ENCODE measurements around the gene CAPS.

DNA sequence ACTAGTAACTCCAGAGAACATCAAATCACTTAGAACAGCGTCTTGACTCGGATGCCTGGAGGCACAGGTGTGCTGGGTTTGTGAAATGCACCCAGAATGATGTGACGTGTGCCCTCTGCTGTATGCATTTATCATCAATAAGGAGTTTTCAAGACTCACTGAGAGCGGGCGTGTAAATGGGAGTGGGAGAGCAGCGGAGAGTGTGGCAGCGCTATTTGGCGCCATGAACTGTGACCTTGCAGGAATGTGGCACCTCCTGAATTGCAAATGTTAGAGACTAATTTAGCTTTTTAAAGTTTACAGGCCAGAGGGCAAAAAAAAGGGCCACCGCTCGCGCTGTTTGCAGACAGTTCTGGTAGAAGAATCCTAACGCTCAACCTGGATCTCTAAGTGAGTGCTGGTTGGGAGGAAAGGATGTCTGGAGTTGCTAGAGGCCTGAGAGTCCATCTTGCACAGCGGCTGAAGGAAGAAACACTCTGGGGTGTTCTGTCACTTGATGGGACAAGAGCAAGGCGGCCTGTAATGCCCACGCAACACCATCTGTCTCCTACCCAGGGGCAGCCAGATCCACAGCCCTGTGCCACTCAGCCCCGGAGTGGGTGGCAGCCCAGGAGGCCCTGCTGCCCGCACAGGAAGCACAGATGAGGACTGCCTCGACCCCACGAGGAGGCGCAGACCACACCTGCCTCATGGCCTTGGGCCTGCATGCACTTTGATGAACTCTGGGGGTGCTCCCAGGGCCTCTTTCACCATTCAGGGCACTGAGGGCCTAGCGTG is 44.2 kb downstream of the CAPS start:
- TF ChIP-seq, protein P1, sequence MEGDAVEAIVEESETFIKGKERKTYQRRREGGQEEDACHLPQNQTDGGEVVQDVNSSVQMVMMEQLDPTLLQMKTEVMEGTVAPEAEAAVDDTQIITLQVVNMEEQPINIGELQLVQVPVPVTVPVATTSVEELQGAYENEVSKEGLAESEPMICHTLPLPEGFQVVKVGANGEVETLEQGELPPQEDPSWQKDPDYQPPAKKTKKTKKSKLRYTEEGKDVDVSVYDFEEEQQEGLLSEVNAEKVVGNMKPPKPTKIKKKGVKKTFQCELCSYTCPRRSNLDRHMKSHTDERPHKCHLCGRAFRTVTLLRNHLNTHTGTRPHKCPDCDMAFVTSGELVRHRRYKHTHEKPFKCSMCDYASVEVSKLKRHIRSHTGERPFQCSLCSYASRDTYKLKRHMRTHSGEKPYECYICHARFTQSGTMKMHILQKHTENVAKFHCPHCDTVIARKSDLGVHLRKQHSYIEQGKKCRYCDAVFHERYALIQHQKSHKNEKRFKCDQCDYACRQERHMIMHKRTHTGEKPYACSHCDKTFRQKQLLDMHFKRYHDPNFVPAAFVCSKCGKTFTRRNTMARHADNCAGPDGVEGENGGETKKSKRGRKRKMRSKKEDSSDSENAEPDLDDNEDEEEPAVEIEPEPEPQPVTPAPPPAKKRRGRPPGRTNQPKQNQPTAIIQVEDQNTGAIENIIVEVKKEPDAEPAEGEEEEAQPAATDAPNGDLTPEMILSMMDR (IDR thresholded peaks at IDR 0.05) = no peak
- no peak for TF ChIP-seq EZH2 (IDR thresholded peaks at IDR 0.05)

Measured in neural progenitor cell (in vitro differentiated cells).